Measurements from ENCODE around the gene ATP23. TPM values are rescaled to one million over a fixed set of nuclear protein-coding genes. Genes with fewer than 3 reads are reported as not detected.

ATP23 gene
- 10 to 100 TPM in 1 of 3 donors, 1 to 10 TPM in 2; 4.3 to 11.0 (median 7.6) TPM for polyA plus RNA-seq

GRCh38 chr12:57941165-57941894 is at the start of gene ATP23:
TSS of gene ATP23 (plus strand) at chr12:57941567. CDS start at chr12:57941702, 135 bp downstream.
- WGBS, 3 donors: 0 to 1% (median 0%) methylated on average over 41 to 48 of the region's 55 CpGs

GRCh38 chr12:57892232-57892972 is 49.0 kb upstream of the ATP23 start:
- peak overlapping the region; percentile 46 for H3K27ac ChIP-seq (ENCODE audit: low read depth, low read length)
- WGBS, 3 donors: 63 to 79% (median 70%) methylated on average over 9 of the region's 9 CpGs

More at GRCh38 chr12:57941165-57941894, at the start of gene ATP23:
- peak within 1 kb of the TSS; percentile 6 for H3K27ac ChIP-seq (ENCODE audit: low read depth, low read length)

- WGBS, 3 donors: 19 to 35% (median 23%) methylated on average over 13 of the region's 13 CpGs
- H3K27ac ChIP-seq (ENCODE audit: low read depth, low read length): peak overlapping the region; percentile 63
Observed at GRCh38 chr12:57893431-57894353, 47.7 kb upstream of the ATP23 start.

GRCh38 chr12:57894399-57895292 is 46.7 kb upstream of the ATP23 start:
- peak overlapping the region; percentile 63 for H3K27ac ChIP-seq (ENCODE audit: low read depth, low read length)
- 67 to 81% (median 75%) methylated on average over 6 of the region's 6 CpGs for WGBS, 3 donors

GRCh38 chr12:57895389-57896114 is 45.8 kb upstream of the ATP23 start:
- H3K27ac ChIP-seq (ENCODE audit: low read depth, low read length): peak overlapping the region; percentile 84
- WGBS, 3 donors: 55 to 78% (median 62%) methylated on average over 5 of the region's 5 CpGs

- peak overlapping the region; percentile 84 for H3K27ac ChIP-seq (ENCODE audit: low read depth, low read length)
- 13 to 18% (median 17%) methylated on average over 6 of the region's 6 CpGs for WGBS, 3 donors
Observed at GRCh38 chr12:57896115-57896433, 45.3 kb upstream of the ATP23 start.

- H3K27ac ChIP-seq (ENCODE audit: low read depth, low read length): peak overlapping the region; percentile 84
- WGBS, 3 donors: 0 to 3% (median 1%) methylated on average over 35 to 54 of the region's 54 CpGs
Observed at GRCh38 chr12:57896434-57897201, 44.7 kb upstream of the ATP23 start.

GRCh38 chr12:57897286-57897974 is 43.9 kb upstream of the ATP23 start:
- 56 to 66% (median 65%) methylated on average over 10 of the region's 10 CpGs for WGBS, 3 donors
- H3K27ac ChIP-seq (ENCODE audit: low read depth, low read length): peak overlapping the region; percentile 84

GRCh38 chr12:57898308-57898970 is 42.9 kb upstream of the ATP23 start:
- no peak overlapping the region for H3K27ac ChIP-seq (ENCODE audit: low read depth, low read length)

GRCh38 chr12:57899010-57899662 is 42.2 kb upstream of the ATP23 start:
- WGBS, 3 donors: 40 to 61% (median 45%) methylated on average over 10 of the region's 10 CpGs
- no peak overlapping the region for H3K27ac ChIP-seq (ENCODE audit: low read depth, low read length)

More at GRCh38 chr12:57898308-57898970, 42.9 kb upstream of the ATP23 start:
- 40 to 51% (median 45%) methylated on average over 5 of the region's 5 CpGs for WGBS, 3 donors

- no peak overlapping the region for H3K27ac ChIP-seq (ENCODE audit: low read depth, low read length)
- WGBS, 3 donors: 76 to 88% (median 85%) methylated on average over 3 of the region's 3 CpGs
Observed at GRCh38 chr12:57902478-57902969, 38.8 kb upstream of the ATP23 start.

- 81 to 88% (median 82%) methylated on average over 4 of the region's 4 CpGs for WGBS, 3 donors
- no peak overlapping the region for H3K27ac ChIP-seq (ENCODE audit: low read depth, low read length)
Observed at GRCh38 chr12:57904426-57904825, 36.9 kb upstream of the ATP23 start.

GRCh38 chr12:57904848-57905811 is 36.2 kb upstream of the ATP23 start:
- H3K27ac ChIP-seq (ENCODE audit: low read depth, low read length): no peak overlapping the region
- 37 to 44% (median 42%) methylated on average over 26 of the region's 26 CpGs for WGBS, 3 donors
